ENCODE results near the gene RASEF.

The RASEF gene

GRCh38 chr9:83056174-83056573 is 6.8 kb downstream of the RASEF start:
- no peak for DNase-seq

- no peak for DNase-seq
These were observed 14.8 kb downstream of the RASEF start for GRCh38 chr9:83047839-83048775.

GRCh38 chr9:83043597-83043996 is 19.3 kb downstream of the RASEF start:
- no peak for DNase-seq

GRCh38 chr9:83041771-83042170 is 21.2 kb downstream of the RASEF start:
- no peak for DNase-seq

- no peak for DNase-seq
These were observed 23.6 kb downstream of the RASEF start for GRCh38 chr9:83039303-83039702.

GRCh38 chr9:83036043-83036442 is 26.9 kb downstream of the RASEF start:
- no peak for DNase-seq

GRCh38 chr9:83035143-83035542 is 27.8 kb downstream of the RASEF start:
- DNase-seq = no peak

GRCh38 chr9:83034587-83034986 is 28.4 kb downstream of the RASEF start:
- DNase-seq = no peak

- no peak for DNase-seq
These were observed 28.9 kb downstream of the RASEF start for GRCh38 chr9:83034026-83034425.

- no peak for DNase-seq
These were observed 30.8 kb downstream of the RASEF start for GRCh38 chr9:83032065-83032625.

- no peak for DNase-seq
These were observed 32.4 kb downstream of the RASEF start for GRCh38 chr9:83030391-83031107.

- DNase-seq = no peak
These were observed 33.3 kb downstream of the RASEF start for GRCh38 chr9:83029531-83030137.

- no peak for DNase-seq
These were observed 35.6 kb downstream of the RASEF start for GRCh38 chr9:83027153-83027891.

- no peak for DNase-seq
These were observed 38.3 kb downstream of the RASEF start for GRCh38 chr9:83024506-83025125.

- DNase-seq = no peak
These were observed 39.8 kb downstream of the RASEF start for GRCh38 chr9:83023151-83023550.

GRCh38 chr9:83020864-83021263 is 42.1 kb downstream of the RASEF start:
- DNase-seq = no peak

GRCh38 chr9:83020327-83020726 is 42.6 kb downstream of the RASEF start:
- no peak for DNase-seq

GRCh38 chr9:83019246-83019645 is 43.7 kb downstream of the RASEF start:
- DNase-seq = no peak

GRCh38 chr9:83015897-83016296 is 47.0 kb downstream of the RASEF start:
- no peak for DNase-seq

- DNase-seq = no peak
These were observed 48.9 kb downstream of the RASEF start for GRCh38 chr9:83013867-83014605.
